Endothelial cell of umbilical vein (primary cell): ENCODE measurements around the gene FGF12. TPM values are rescaled to one million over a fixed set of nuclear protein-coding genes. Genes with fewer than 3 reads are reported as not detected.

Experiments
- BruUV-seq: library from RNA; stranded (reverse); fragments of 400-500 nt; replicated peaks from 2 replicates; lab custom pipeline; 2021; lab: Mats Ljungman, UMichigan
- CTCF ChIA-PET: fragments of 300-600, 350-600 bp; sonication (Branson Sonifier 250); formaldehyde crosslinking; loops from one replicate; lab custom pipeline; 2021; ENCODE audit warnings: antibody characterized with exemption, inconsistent platforms; lab: Charles Lee
- POLR2A ChIA-PET: fragments of 300-600, 350-600 bp; sonication (Branson Sonifier 250); formaldehyde crosslinking; loops from one replicate; lab custom pipeline; 2021; ENCODE audit warnings: antibody characterized with exemption, inconsistent platforms; lab: Charles Lee
- DNase-seq: peaks from one replicate; pipeline ENCODE4 v3.0.0-alpha.2; 2011; ENCODE audit warnings: low read depth, low spot score
- FAIRE-seq: peaks from 2 replicates; lab custom pipeline; 2011; peaks lifted over from hg19 to GRCh38; lab: Jason Lieb, UNC
- H2AFZ ChIP-seq: 2 replicates; pipeline ENCODE4 v1.6.0; 2012; ENCODE audit warnings: low read depth, low read length, control low read depth, inconsistent platforms
- H3K27ac ChIP-seq: 2 replicates; pipeline ENCODE4 v1.5.1; 2011; ENCODE audit warnings: low read depth, mild to moderate bottlenecking, control low read depth, low read length, moderate library complexity; ENCODE audit not compliant: insufficient read depth
- H3K27me3 ChIP-seq, 2 experiments: 2 replicates each; pipeline versions ENCODE4 v1.6.0 to v1.6.1; 2011; ENCODE audit warnings: low read length in 2 of 2, mixed read lengths in 1 of 2; ENCODE audit not compliant: control insufficient read depth in 2 of 2, insufficient read depth in 2 of 2
- H3K36me3 ChIP-seq, 2 experiments: 2 replicates in 1 of 2; 3 replicates in 1 of 2; pipeline ENCODE4 v1.5.1; 2011; ENCODE audit warnings: low read length in 2 of 2, mild to moderate bottlenecking in 1 of 2, moderate library complexity in 1 of 2; ENCODE audit not compliant: control insufficient read depth in 2 of 2, insufficient read depth in 2 of 2; ENCODE audit errors: extremely low read depth in 1 of 2
- H3K4me1 ChIP-seq: 3 replicates; pipeline ENCODE4 v1.5.1; 2011; ENCODE audit warnings: mild to moderate bottlenecking, low read length; ENCODE audit not compliant: control insufficient read depth, insufficient read depth; ENCODE audit errors: extremely low read depth
- H3K4me2 ChIP-seq: 2 replicates; pipeline ENCODE4 v1.6.1; 2011; ENCODE audit warnings: low read length, control low read depth, mixed read lengths; ENCODE audit not compliant: insufficient read depth
- H3K4me3 ChIP-seq, 3 experiments: fragments of 200-600 bp in 1 of 3; sonication (generic), shearing (Covaris generic) in 1 of 3; replicated peaks in 1 of 3; 2 replicates each; pipeline ENCODE4 v1.5.1; 2011 to 2016; ENCODE audit warnings: control low read depth in 3 of 3, low read length in 3 of 3, mild to moderate bottlenecking in 2 of 3, inconsistent platforms in 1 of 3, low read depth in 1 of 3, moderate library complexity in 1 of 3; ENCODE audit not compliant: insufficient read depth in 1 of 3
- H3K79me2 ChIP-seq: 2 replicates; pipeline ENCODE4 v1.6.0; 2012; ENCODE audit warnings: low read length, inconsistent platforms; ENCODE audit not compliant: control insufficient read depth, insufficient read depth
- H3K9ac ChIP-seq: replicated peaks from 2 replicates; pipeline ENCODE3; 2011; ENCODE audit warnings: low read length, control low read depth; ENCODE audit not compliant: insufficient read depth; ENCODE audit errors: extremely low read depth
- H3K9me1 ChIP-seq: replicated peaks from 3 replicates; pipeline ENCODE4 v1.6.0; 2011; ENCODE audit warnings: mild to moderate bottlenecking, low read length; ENCODE audit not compliant: control insufficient read depth, insufficient read depth; ENCODE audit errors: extremely low read depth
- H3K9me3 ChIP-seq: replicated peaks from 2 replicates; pipeline ENCODE4 v1.5.1; 2012; ENCODE audit warnings: low read length, inconsistent platforms; ENCODE audit not compliant: control insufficient read depth, insufficient read depth
- H4K20me1 ChIP-seq: replicated peaks from 2 replicates; pipeline ENCODE3; 2011; ENCODE audit warnings: mild to moderate bottlenecking, low read length; ENCODE audit not compliant: control insufficient read depth, insufficient read depth; ENCODE audit errors: extremely low read depth
- EZH2 ChIP-seq: IDR thresholded peaks from 2 replicates; pipeline ENCODE4 v1.6.1; 2012; ENCODE audit warnings: borderline replicate concordance, low read depth, mild to moderate bottlenecking, moderate library complexity, low read length, inconsistent platforms; ENCODE audit not compliant: severe bottlenecking
- FOS ChIP-seq: IDR thresholded peaks from 2 replicates; pipeline ENCODE4 v1.6.1; 2011; ENCODE audit warnings: mild to moderate bottlenecking, low read length, moderate library complexity, borderline replicate concordance; ENCODE audit not compliant: insufficient read depth
- GATA2 ChIP-seq: IDR thresholded peaks from 2 replicates; pipeline ENCODE4 v1.7.0; 2011; ENCODE audit warnings: low read depth, mild to moderate bottlenecking, moderate library complexity, mixed read lengths, low read length; ENCODE audit not compliant: insufficient read length, insufficient read depth
- JUN ChIP-seq: IDR thresholded peaks from 2 replicates; pipeline ENCODE4 v1.6.1; 2011; ENCODE audit warnings: borderline replicate concordance, low read depth; ENCODE audit not compliant: insufficient read length, insufficient read depth
- MYC ChIP-seq: IDR thresholded peaks from one replicate; pipeline ENCODE4 v1.6.1; 2011; ENCODE audit warnings: mild to moderate bottlenecking, low read depth, low read length
- POLR2A ChIP-seq: IDR thresholded peaks from 2 replicates; pipeline ENCODE4 v1.6.1; 2012; ENCODE audit warnings: low read depth, mild to moderate bottlenecking, control low read depth, low read length
- POLR2AphosphoS5 ChIP-seq: IDR thresholded peaks from 2 replicates; pipeline ENCODE4 v1.6.1; 2012; ENCODE audit warnings: low read depth, mild to moderate bottlenecking, control low read depth, low read length, moderate library complexity; ENCODE audit not compliant: insufficient read depth
- dilution Hi-C: fragments of 300-500 bp; cut with MboI; formaldehyde crosslinking; loops from one replicate; pipeline ENCODE4 v1.15.0; 2019; ENCODE audit warnings: low sequenced_read_pairs; ENCODE audit not compliant: extremely low pct_ligation_motif_present
- intact Hi-C: fragments of 100-400 bp; cut with micrococcal nuclease; formaldehyde crosslinking; loops from one replicate; pipeline ENCODE4 v1.10.0; 2022
- polyA plus RNA-seq, 4 experiments: library from polyadenylated mRNA; depleted of rRNA in 3 of 4; stranded (reverse) in 3 of 4; unstranded in 1 of 4; fragments of >200 nt; gene quantifications; 2 replicates each; pipeline versions ENCODE4 v1.2.1 to v1.2.3, GENCODE V29; 2011 to 2012; ENCODE audit warnings: missing spikeins in 1 of 4
- total RNA-seq: library from RNA; stranded (reverse); gene quantifications from 2 replicates; pipeline ENCODE4 v1.2.3, GENCODE V29; 2021
- TF ChIP-seq, protein P1 (sequence below), 2 donors: IDR thresholded peaks; 1 replicate in 1 of 2; 2 replicates in 1 of 2; pipeline ENCODE4 v1.5.1; 2011; ENCODE audit warnings: low read length in 2 of 2, mild to moderate bottlenecking in 2 of 2, moderate library complexity in 2 of 2, control low read depth in 1 of 2, inconsistent platforms in 1 of 2, low read depth in 1 of 2; ENCODE audit not compliant: insufficient read depth in 1 of 2; ENCODE audit errors: extremely low read depth in 1 of 2

FGF12 gene
- total and polyA plus RNA-seq, 2 donors (not counting 3 experiments of a cell fraction or from before 2014, with no cell fraction given), result 0.72 to 2.5 TPM

DNA sequence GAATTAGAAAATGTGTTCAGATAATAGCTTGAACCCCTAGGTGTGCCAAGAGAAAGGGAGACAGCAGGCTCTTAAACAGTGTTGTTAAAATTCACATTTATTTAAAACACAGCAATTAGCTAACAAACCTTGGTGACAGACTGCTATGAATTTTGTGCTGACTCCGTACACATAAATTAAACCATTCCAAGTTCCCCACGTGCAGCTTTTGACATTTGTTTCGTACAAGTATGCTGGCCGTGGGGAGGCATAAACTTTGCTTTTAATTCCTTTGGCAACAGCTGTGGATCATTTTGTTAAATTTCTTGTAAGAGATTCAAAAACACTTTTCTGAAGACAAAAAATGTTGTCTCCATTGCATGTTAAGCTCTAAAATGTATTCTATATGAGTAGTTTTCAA, 465.3 kb downstream of the FGF12 start:
- BruUV-seq, result no TSS peak
- dilution Hi-C loops, result no loop called here
- H3K4me1 ChIP-seq, result no peaks in the 10 kb centered on the region
- intact Hi-C loops, result no loop called here
- DNase-seq (no peak), FAIRE-seq (no peak)
- no peaks in the 10 kb centered on the region for H3K9me3 ChIP-seq
- H3K4me3 ChIP-seq, result no peak overlapping the region
- H3K27me3 ChIP-seq, result no peaks in the 10 kb centered on the region
- H3K79me2 ChIP-seq, result no peaks in the 10 kb centered on the region
- ChIA-PET CTCF (interaction anchor here (1.5 kb wide), 1 partner anchor 182 kb away, joined by 6 read pairs; no protein-coding TSS in a partner anchor), POLR2A (no interaction called here)
- no peaks in the 10 kb centered on the region for H4K20me1 ChIP-seq
- no peak overlapping the region for H3K9ac ChIP-seq
- H3K27ac ChIP-seq, result no peak overlapping the region
- TF ChIP-seq, protein P1, sequence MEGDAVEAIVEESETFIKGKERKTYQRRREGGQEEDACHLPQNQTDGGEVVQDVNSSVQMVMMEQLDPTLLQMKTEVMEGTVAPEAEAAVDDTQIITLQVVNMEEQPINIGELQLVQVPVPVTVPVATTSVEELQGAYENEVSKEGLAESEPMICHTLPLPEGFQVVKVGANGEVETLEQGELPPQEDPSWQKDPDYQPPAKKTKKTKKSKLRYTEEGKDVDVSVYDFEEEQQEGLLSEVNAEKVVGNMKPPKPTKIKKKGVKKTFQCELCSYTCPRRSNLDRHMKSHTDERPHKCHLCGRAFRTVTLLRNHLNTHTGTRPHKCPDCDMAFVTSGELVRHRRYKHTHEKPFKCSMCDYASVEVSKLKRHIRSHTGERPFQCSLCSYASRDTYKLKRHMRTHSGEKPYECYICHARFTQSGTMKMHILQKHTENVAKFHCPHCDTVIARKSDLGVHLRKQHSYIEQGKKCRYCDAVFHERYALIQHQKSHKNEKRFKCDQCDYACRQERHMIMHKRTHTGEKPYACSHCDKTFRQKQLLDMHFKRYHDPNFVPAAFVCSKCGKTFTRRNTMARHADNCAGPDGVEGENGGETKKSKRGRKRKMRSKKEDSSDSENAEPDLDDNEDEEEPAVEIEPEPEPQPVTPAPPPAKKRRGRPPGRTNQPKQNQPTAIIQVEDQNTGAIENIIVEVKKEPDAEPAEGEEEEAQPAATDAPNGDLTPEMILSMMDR (IDR thresholded peaks at IDR 0.05; ENCODE audit: extremely low read depth in 1 of 2, insufficient read depth in 1 of 2, low read depth in 1 of 2, low read length in 2 of 2), result no peak
- TF ChIP-seq MYC, result no peak
- TF ChIP-seq POLR2A, result no peak
- TF ChIP-seq FOS, result no peak
- no peak for TF ChIP-seq EZH2
- TF ChIP-seq POLR2AphosphoS5, result no peak
- TF ChIP-seq GATA2, result no peak
- TF ChIP-seq JUN, result no peak
- no peak overlapping the region for H3K4me2 ChIP-seq
- H3K36me3 ChIP-seq, result no peaks in the 10 kb centered on the region
- no peaks in the 10 kb centered on the region for H3K9me1 ChIP-seq
- no peak overlapping the region for H2AFZ ChIP-seq
